ENCODE data around the gene ZNF808.

DNA sequence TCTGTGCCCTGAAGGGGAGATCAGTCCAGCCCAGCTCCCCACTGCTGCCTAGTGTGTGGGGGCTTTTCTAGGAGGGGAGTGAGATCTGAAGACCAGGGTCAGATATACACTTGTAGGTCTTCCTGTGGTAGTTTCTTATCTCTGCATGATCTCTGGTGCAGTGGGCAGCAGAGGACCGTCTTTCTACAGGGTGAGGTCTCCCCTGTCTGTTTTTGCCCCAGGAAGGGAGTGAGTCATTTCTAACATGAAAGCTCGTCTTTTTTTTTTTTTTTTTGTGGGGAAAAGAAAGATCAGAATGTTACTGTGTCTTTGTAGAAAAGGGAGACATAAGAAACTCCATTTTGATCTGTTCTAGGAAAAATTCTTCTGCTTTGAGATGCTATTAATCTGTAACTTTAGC lies 8.8 kb upstream of the ZNF808 start:
- TF ChIP-seq, protein P1, sequence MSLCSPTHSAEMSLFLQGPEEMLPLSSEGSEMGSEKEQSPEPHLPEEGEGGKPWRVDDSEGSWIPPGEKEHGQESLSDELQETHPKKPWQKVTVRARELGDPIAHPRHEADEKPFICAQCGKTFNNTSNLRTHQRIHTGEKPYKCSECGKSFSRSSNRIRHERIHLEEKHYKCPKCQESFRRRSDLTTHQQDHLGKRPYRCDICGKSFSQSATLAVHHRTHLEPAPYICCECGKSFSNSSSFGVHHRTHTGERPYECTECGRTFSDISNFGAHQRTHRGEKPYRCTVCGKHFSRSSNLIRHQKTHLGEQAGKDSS (CRISPR knock-in tag; IDR thresholded peaks at IDR 0.05; ENCODE audit: borderline replicate concordance, low read depth), result no peak
- TF ChIP-seq YY1 (IDR thresholded peaks at IDR 0.05; ENCODE audit: insufficient read depth, insufficient replicate concordance, low read depth, low read length), result no peak
